Measurements from ENCODE around the gene USP17L30.
A peak's percentile ranks its signal among the peaks of the same experiment; 100 is the strongest.
"Not testable (repeated sequence)": the region's sequence is repeated elsewhere in the genome, so short reads cannot be mapped to it uniquely, and the experiment has no call there.

Gene USP17L30

GRCh38 chr4:9362829-9363228 is at the start of gene USP17L30:
USP17L30 (plus strand) TSS chr4:9363129; CDS start chr4:9363129, 0 bp downstream.
- not testable (repeated sequence) for DNase-seq (ENCODE audit: low read depth, low spot score)

- DNase-seq (ENCODE audit: low read depth, low spot score) = not testable (repeated sequence)
Observed at GRCh38 chr4:9324191-9324590, 38.7 kb upstream of the USP17L30 start.

- not testable (repeated sequence) for DNase-seq (ENCODE audit: low read depth, low spot score)
Observed at GRCh38 chr4:9324865-9325264, 38.1 kb upstream of the USP17L30 start, which contains the start of gene USP17L24. USP17L24 (plus strand) TSS chr4:9325165; CDS start chr4:9325165, 0 bp downstream.

- not testable (repeated sequence) for DNase-seq (ENCODE audit: low read depth, low spot score)
Observed at GRCh38 chr4:9329611-9330010, 33.3 kb upstream of the USP17L30 start, which contains the start of gene USP17L25. USP17L25 (plus strand) TSS chr4:9329911; CDS start chr4:9329911, 0 bp downstream.

- not testable (repeated sequence) for DNase-seq (ENCODE audit: low read depth, low spot score)
Observed at GRCh38 chr4:9334358-9334757, 28.6 kb upstream of the USP17L30 start, which contains the start of gene USP17L26. USP17L26 (plus strand) TSS chr4:9334658; CDS start chr4:9334658, 0 bp downstream.

- DNase-seq (ENCODE audit: low read depth, low spot score) = not testable (repeated sequence)
Observed at GRCh38 chr4:9339103-9339502, 23.8 kb upstream of the USP17L30 start, which contains the start of gene USP17L5. USP17L5 (plus strand) TSS chr4:9339403; CDS start chr4:9339403, 0 bp downstream.

GRCh38 chr4:9343848-9344247 is 19.1 kb upstream of the USP17L30 start, which contains the start of gene USP17L27:
USP17L27 (plus strand) TSS chr4:9344148; CDS start chr4:9344148, 0 bp downstream.
- not testable (repeated sequence) for DNase-seq (ENCODE audit: low read depth, low spot score)

- not testable (repeated sequence) for DNase-seq (ENCODE audit: low read depth, low spot score)
Observed at GRCh38 chr4:9348593-9348992, 14.3 kb upstream of the USP17L30 start, which contains the start of gene USP17L28. USP17L28 (plus strand) TSS chr4:9348893; CDS start chr4:9348893, 0 bp downstream.

- DNase-seq (ENCODE audit: low read depth, low spot score) = not testable (repeated sequence)
Observed at GRCh38 chr4:9350866-9351265, 12.1 kb upstream of the USP17L30 start.

- DNase-seq (ENCODE audit: low read depth, low spot score) = not testable (repeated sequence)
Observed at GRCh38 chr4:9353338-9353737, 9.6 kb upstream of the USP17L30 start, which contains the start of gene USP17L29. USP17L29 (plus strand) TSS chr4:9353638; CDS start chr4:9353638, 0 bp downstream.

GRCh38 chr4:9379881-9380280 is 17.0 kb downstream of the USP17L30 start:
- not testable (repeated sequence) for DNase-seq (ENCODE audit: low read depth, low spot score)

- DNase-seq (ENCODE audit: low read depth, low spot score) = peak; percentile 15
Observed at GRCh38 chr4:9381012-9381534, 18.1 kb downstream of the USP17L30 start.

GRCh38 chr4:9384126-9384525 is 21.2 kb downstream of the USP17L30 start:
- no peak for DNase-seq (ENCODE audit: low read depth, low spot score)

GRCh38 chr4:9389001-9389400 is 26.1 kb downstream of the USP17L30 start:
- DNase-seq (ENCODE audit: low read depth, low spot score) = not testable (repeated sequence)

- DNase-seq (ENCODE audit: low read depth, low spot score) = not testable (repeated sequence)
Observed at GRCh38 chr4:9405774-9406173, 42.8 kb downstream of the USP17L30 start.

GRCh38 chr4:9406491-9406890 is 43.6 kb downstream of the USP17L30 start:
- DNase-seq (ENCODE audit: low read depth, low spot score) = not testable (repeated sequence)

- DNase-seq (ENCODE audit: low read depth, low spot score) = no peak
Observed at GRCh38 chr4:9409793-9410192, 46.9 kb downstream of the USP17L30 start.
